IMR-90 (cell line): ENCODE measurements around the gene LDLRAD1. TPM values are rescaled to one million over a fixed set of nuclear protein-coding genes. Genes with fewer than 3 reads are reported as not detected.

ENCODE experiments used
- ATAC-seq: fragments of 200-7000 bp; cut with Tn5 transposase; 2 replicates; pipeline ENCODE4 v1.9.1; 2020; ENCODE audit warnings: low read depth, mild to moderate bottlenecking, moderate library complexity
- BruUV-seq: library from RNA; stranded (reverse); fragments of 400-500 nt; replicated peaks from 2 replicates; lab custom pipeline; 2021; lab: Mats Ljungman, UMichigan
- CTCF ChIA-PET: fragments of 300-600 bp; formaldehyde crosslinking; extraction: SDS; loops from one replicate; lab custom pipeline; 2021; ENCODE audit warnings: antibody characterized with exemption; lab: Yijun Ruan, JAX
- POLR2A ChIA-PET: fragments of 300-600 bp; sonication (Branson Sonifier 250); formaldehyde crosslinking; loops from one replicate; lab custom pipeline; 2022; ENCODE audit warnings: antibody characterized with exemption; ENCODE audit not compliant: unreplicated experiment; lab: Charles Lee
- DNase-seq: peaks from one replicate; pipeline ENCODE4 v3.0.0; 2013
- H2AFZ ChIP-seq: replicated peaks from 2 replicates; pipeline ENCODE3; 2013; ENCODE audit warnings: low read length, mild to moderate bottlenecking; ENCODE audit not compliant: poor library complexity
- H2AK5ac ChIP-seq: 2 replicates; pipeline ENCODE4 v1.6.1; 2013; ENCODE audit warnings: low read depth, low read length, inconsistent platforms
- H2AK9ac ChIP-seq: replicated peaks from 2 replicates; pipeline ENCODE3; 2013; ENCODE audit warnings: mild to moderate bottlenecking, low read depth, low read length, moderate library complexity; ENCODE audit not compliant: poor library complexity
- H2BK120ac ChIP-seq: 2 replicates; pipeline ENCODE4 v1.6.1; 2013; ENCODE audit warnings: low read depth, low read length, inconsistent platforms
- H2BK15ac ChIP-seq: 3 replicates; pipeline ENCODE4 v1.6.1; 2013; ENCODE audit warnings: low read depth, low read length, inconsistent platforms
- H2BK20ac ChIP-seq: 2 replicates; pipeline ENCODE4 v1.6.1; 2013; ENCODE audit warnings: low read depth, mild to moderate bottlenecking, inconsistent platforms, low read length, moderate library complexity
- H2BK5ac ChIP-seq: 2 replicates; pipeline ENCODE4 v1.6.1; 2013; ENCODE audit warnings: mild to moderate bottlenecking, low read depth, low read length, inconsistent platforms; ENCODE audit not compliant: poor library complexity, severe bottlenecking
- H3K14ac ChIP-seq: replicated peaks from 2 replicates; pipeline ENCODE4 v1.6.1; 2013; ENCODE audit warnings: low read depth, low read length, inconsistent platforms
- H3K18ac ChIP-seq: 2 replicates; pipeline ENCODE4 v1.6.1; 2013; ENCODE audit warnings: low read depth, low read length, control low read depth
- H3K23ac ChIP-seq: 2 replicates; pipeline ENCODE4 v1.6.1; 2013; ENCODE audit warnings: low read depth, low read length, inconsistent platforms
- H3K27ac ChIP-seq: 2 replicates; pipeline ENCODE4 v1.5.1; 2013; ENCODE audit warnings: mild to moderate bottlenecking, control low read depth, low read length; ENCODE audit not compliant: insufficient read depth
- H3K27me3 ChIP-seq: 2 replicates; pipeline ENCODE4 v1.6.1; 2013; ENCODE audit warnings: low read length; ENCODE audit not compliant: control insufficient read depth, insufficient read depth
- H3K36me3 ChIP-seq: 2 replicates; pipeline ENCODE4 v1.6.1; 2013; ENCODE audit warnings: low read length, mixed read lengths; ENCODE audit not compliant: control insufficient read depth, insufficient read depth
- H3K4ac ChIP-seq: 2 replicates; pipeline ENCODE4 v1.6.1; 2013; ENCODE audit warnings: low read depth, low read length, inconsistent platforms
- H3K4me1 ChIP-seq: 2 replicates; pipeline ENCODE4 v1.6.1; 2013; ENCODE audit warnings: low read length, mixed read lengths; ENCODE audit not compliant: control insufficient read depth, insufficient read depth
- H3K4me2 ChIP-seq: 2 replicates; pipeline ENCODE4 v1.6.1; 2013; ENCODE audit warnings: low read depth, mild to moderate bottlenecking, control low read depth, low read length, moderate library complexity
- H3K4me3 ChIP-seq: 2 replicates; pipeline ENCODE4 v1.5.1; 2013; ENCODE audit warnings: low read depth, mild to moderate bottlenecking, control low read depth, low read length, moderate library complexity; ENCODE audit not compliant: insufficient read depth
- H3K56ac ChIP-seq: 2 replicates; pipeline ENCODE4 v1.6.1; 2013; ENCODE audit warnings: low read length, inconsistent platforms; ENCODE audit not compliant: insufficient read depth; ENCODE audit errors: extremely low read depth
- H3K79me1 ChIP-seq, 2 experiments: 2 replicates each; pipeline ENCODE4 v1.6.1; 2013; ENCODE audit warnings: low read length in 2 of 2, inconsistent platforms in 1 of 2, low read depth in 1 of 2
- H3K9ac ChIP-seq: 2 replicates; pipeline ENCODE4 v1.6.1; 2013; ENCODE audit warnings: low read depth, low read length, control low read depth
- H3K9me1 ChIP-seq: 2 replicates; pipeline ENCODE4 v1.6.1; 2013; ENCODE audit warnings: low read length, inconsistent platforms; ENCODE audit not compliant: insufficient read depth
- H3K9me3 ChIP-seq: 2 replicates; pipeline ENCODE4 v1.6.1; 2013; ENCODE audit warnings: low read length; ENCODE audit not compliant: control insufficient read depth, insufficient read depth
- H4K20me1 ChIP-seq: 2 replicates; pipeline ENCODE4 v1.6.1; 2013; ENCODE audit warnings: low read length, inconsistent platforms; ENCODE audit not compliant: insufficient read depth
- H4K5ac ChIP-seq: 2 replicates; pipeline ENCODE4 v1.6.1; 2013; ENCODE audit warnings: mild to moderate bottlenecking, low read depth, low read length, control low read depth
- H4K8ac ChIP-seq, 2 experiments: 2 replicates each; pipeline ENCODE4 v1.6.1; 2013; ENCODE audit warnings: low read depth in 2 of 2, low read length in 2 of 2, control low read depth in 1 of 2, inconsistent platforms in 1 of 2
- H4K91ac ChIP-seq: 2 replicates; pipeline ENCODE4 v1.6.1; 2013; ENCODE audit warnings: low read depth, low read length, inconsistent platforms; ENCODE audit not compliant: insufficient read depth
- CEBPB ChIP-seq: IDR thresholded peaks from 2 replicates; pipeline ENCODE4 v1.6.1; 2012; ENCODE audit warnings: low read depth, low read length, improper control_type of control experiment
- MAFK ChIP-seq: IDR thresholded peaks from 2 replicates; pipeline ENCODE4 v1.6.1; 2012; ENCODE audit warnings: low read depth, low read length, improper control_type of control experiment
- WGBS, 2 experiments: methylation state at CpG; one replicate each; pipeline versions ENCODE4 v1.1.5 to v1.1.7; 2013; ENCODE audit warnings: missing lambda C conversion rate in 2 of 2; ENCODE audit not compliant: insufficient read length in 1 of 2; ENCODE audit errors: extremely low coverage in 2 of 2; 5-methylcytosine and 5-hydroxymethylcytosine counted together
- dilution Hi-C: fragments of 300-500 bp; cut with HindIII; formaldehyde crosslinking; loops from one replicate; pipeline ENCODE4 v1.14.3; 2018; ENCODE audit warnings: low sequenced_read_pairs; ENCODE audit not compliant: unreplicated experiment
- in situ Hi-C: fragments of 300-500 bp; cut with MboI; formaldehyde crosslinking; loops from 3 replicates; pipeline ENCODE4 v1.14.3; 2019; ENCODE audit warnings: low sequenced_read_pairs, inconsistent platforms, mixed read lengths
- intact Hi-C: fragments of 100-400 bp; cut with micrococcal nuclease; formaldehyde crosslinking; loops from 2 replicates; pipeline ENCODE4 v1.10.0; 2022
- polyA plus RNA-seq, 3 experiments: library from polyadenylated mRNA; depleted of rRNA; stranded (reverse); fragments of >200 nt; gene quantifications; 2 replicates each; pipeline ENCODE4 v1.2.3, GENCODE V29; 2012; ENCODE audit warnings: low replicate concordance in 1 of 3
- total RNA-seq: library from RNA; depleted of rRNA; stranded (reverse); fragments of >200 nt; gene quantifications from 2 replicates; pipeline ENCODE4 v1.2.3, GENCODE V29; 2012

Gene LDLRAD1
- total and polyA plus RNA-seq, 2 of the 4 experiments (the other 2 are of a cell fraction): not detected

- Histone ChIP-seq H3K79me1 (no peaks in the 10 kb centered on the region), H2AFZ (no peak overlapping the region), H3K4me2 (no peak overlapping the region), H3K36me3 (peaks cover 8% of the 10 kb centered on the region; the same call in 1 of the 2 replicates), H4K20me1 (no peaks in the 10 kb centered on the region), H2BK120ac (no peak overlapping the region), H2BK15ac (no peak overlapping the region), H3K4me1 (no peaks in the 10 kb centered on the region), H3K4me3 (no peak overlapping the region), H2BK20ac (no peak overlapping the region), H3K9ac (no peak overlapping the region), H3K27me3 (peaks cover 1% of the 10 kb centered on the region; the same call in 1 of the 2 replicates), H3K27ac (no peak overlapping the region), H3K18ac (no peak overlapping the region), H4K5ac (no peak overlapping the region), H4K91ac (no peak overlapping the region), H3K23ac (no peak overlapping the region), H3K9me3 (no peaks in the 10 kb centered on the region), H2AK5ac (no peak overlapping the region), H2AK9ac (no peak overlapping the region), H3K56ac (no peak overlapping the region), H3K9me1 (peaks cover 4% of the 10 kb centered on the region; the same call in 1 of the 2 replicates), H2BK5ac (no peak overlapping the region), H3K4ac (no peak overlapping the region), H3K14ac (no peak overlapping the region), H4K8ac (no peak overlapping the region)
- ATAC-seq (peak; percentile 37; the same call in 1 of the 2 replicates), DNase-seq (peak; percentile 28)
- in situ Hi-C loops: no loop called here
- dilution Hi-C loops: no loop called here
- WGBS, 2 experiments: 67% methylated on average over 1 of the region's 3 CpGs; no CpG with 5 or more reads in 1 of the 2 experiments
- intact Hi-C loops: no loop called here
- TF ChIP-seq CEBPB (0 out of 2 replicates have a peak, but pooled peaks have one; percentile 2), MAFK (no peak)
- ChIA-PET CTCF (no interaction called here), POLR2A (no interaction called here)
- BruUV-seq: no TSS peak
Measured at GRCh38 chr1:54028306-54029251, 10.6 kb upstream of the LDLRAD1 start.
